ENCODE results near the gene CHCHD3.

DNA sequence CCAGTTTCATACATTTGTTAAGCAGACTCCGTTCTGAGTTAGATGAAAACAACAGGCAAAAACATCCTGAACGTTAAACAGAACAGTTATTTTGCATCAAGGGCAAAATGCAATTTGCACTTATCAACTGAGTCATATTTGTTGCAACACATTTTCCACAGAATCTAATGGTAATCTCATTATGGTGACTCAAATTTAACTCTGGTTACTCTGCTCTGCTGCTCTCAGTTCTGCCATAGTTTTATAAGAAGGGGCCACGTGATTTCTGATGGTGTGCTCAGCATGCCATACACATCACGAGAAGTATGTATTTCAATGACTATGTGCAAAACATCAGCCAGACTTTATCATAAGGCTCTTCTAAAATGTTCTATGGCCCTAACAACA lies 148.8 kb downstream of the CHCHD3 start:
- TF ChIP-seq TAF1 (IDR thresholded peaks at IDR 0.05; ENCODE audit: low read depth, low read length) (no peak), POLR2A (IDR thresholded peaks at IDR 0.05; ENCODE audit: low read depth, low read length) (no peak), SPI1 (IDR thresholded peaks at IDR 0.05; ENCODE audit: low read depth, low read length) (no peak), POLR2AphosphoS5 (IDR thresholded peaks at IDR 0.05; ENCODE audit: low read depth, low read length) (no peak), PAX5 (IDR thresholded peaks at IDR 0.05; ENCODE audit: insufficient read depth, low read length, severe bottlenecking) (no peak), POU2F2 (IDR thresholded peaks at IDR 0.05; ENCODE audit: low read depth, low read length) (no peak)
